HG02973 (cell line): ENCODE measurements around the gene TLE4.
"Not testable (repeated sequence)": the region's sequence is repeated elsewhere in the genome, so short reads cannot be mapped to it uniquely, and the experiment has no call there.

Experiments
- ATAC-seq: cut with Tn5 transposase; IDR thresholded peaks from one replicate; pipeline ENCODE4 v1.9.1; 2021; ENCODE audit warnings: moderate library complexity; ENCODE audit not compliant: unreplicated experiment

Gene TLE4

DNA sequence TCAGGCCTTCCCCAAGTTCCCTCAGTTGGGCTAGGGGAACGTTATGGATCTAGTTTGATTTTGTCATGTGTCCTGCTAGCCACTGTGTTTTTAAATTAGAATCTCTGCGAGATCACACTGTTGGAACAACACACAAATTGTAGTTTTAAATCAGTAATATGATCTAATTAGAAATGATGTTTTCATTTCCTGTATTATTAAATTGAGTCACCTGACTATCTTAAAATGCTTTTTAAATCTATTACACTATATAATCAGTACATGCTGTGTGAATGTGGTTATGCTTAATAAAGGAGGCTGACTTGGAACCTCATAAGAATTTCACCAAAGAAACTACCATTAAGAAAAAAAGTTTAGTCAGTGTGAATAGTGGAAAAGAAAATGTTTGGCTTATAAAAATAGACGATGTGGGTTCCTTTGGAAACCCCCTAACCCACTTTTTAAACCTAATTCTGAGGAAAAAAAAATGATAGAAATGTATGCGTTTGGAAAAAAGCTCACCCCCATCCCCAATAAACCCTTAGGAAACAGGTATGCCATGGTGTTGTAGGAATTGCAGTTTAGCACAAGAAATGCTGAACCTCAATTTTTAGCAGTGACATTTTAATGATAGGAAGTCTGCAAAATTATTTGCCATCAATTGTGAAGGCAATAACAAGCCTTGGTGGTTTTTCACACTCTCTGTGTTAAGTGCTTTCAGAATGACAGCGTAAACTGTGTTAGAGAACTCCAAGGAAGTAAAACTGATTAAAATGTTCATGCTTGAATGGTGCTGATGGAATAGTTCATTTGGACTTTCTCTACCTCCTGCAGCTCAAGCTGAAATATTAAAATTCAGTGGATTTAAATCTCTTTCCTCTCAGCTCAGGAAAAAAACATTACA is 59.0 kb downstream of the TLE4 start:
- ATAC-seq, result no peak

DNA sequence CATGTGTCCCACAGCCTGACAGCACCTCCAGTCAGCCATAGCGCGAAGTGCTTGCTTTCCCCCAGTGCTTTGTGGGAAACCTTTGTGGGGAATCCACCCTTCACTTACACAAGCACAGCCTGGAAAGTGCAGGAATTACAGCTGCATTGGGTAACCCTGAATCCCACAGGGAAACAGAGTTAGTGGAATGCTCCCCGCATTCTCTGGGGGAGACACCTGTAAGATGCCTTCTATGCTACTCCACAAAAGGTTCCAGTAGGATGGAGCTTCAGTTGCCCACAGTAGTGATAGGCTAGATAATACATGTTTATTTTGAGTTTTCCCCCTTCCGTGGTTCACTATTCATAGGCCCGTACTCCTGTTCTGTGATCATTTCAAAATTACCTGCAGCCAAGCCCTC is 60.3 kb downstream of the TLE4 start:
- no peak for ATAC-seq

DNA sequence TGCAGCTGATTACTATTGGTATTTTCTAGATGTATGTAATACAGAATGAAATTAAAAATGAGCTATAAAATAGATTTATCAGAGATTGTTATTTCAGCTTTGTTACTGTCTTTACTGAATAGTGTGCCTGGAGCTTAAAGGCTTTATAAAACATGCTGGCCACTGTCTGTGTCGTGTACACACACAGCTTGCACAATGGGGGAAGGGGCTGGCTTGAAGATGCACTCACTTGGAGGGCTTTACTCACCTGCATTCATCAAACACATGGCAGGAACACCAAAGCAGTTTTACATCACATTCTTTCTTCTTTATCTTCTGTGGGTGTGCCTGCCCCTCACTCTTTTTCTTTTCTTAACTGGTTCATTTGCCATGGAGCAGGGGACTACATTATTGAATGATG is 60.9 kb downstream of the TLE4 start:
- ATAC-seq, result no peak

DNA sequence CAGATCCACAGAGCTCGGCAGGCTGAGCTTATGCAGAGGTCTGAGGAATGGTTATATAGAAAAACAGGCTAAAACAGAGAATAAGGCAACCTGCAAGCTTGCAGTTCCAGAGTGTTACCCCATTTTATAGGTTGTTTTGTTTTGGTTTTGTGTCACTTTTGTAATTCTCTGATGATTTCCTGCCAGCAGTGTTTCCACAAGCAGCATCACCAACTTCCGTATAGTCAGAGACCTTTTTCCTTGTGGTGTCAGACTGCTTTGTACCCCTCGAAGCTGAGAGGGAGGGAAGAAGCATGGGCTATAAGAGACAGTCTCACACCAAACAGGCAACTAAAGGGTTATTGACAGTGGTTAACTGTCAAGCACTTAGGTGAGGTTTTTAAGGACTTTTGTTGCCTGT is 61.8 kb downstream of the TLE4 start:
- ATAC-seq, result no peak

DNA sequence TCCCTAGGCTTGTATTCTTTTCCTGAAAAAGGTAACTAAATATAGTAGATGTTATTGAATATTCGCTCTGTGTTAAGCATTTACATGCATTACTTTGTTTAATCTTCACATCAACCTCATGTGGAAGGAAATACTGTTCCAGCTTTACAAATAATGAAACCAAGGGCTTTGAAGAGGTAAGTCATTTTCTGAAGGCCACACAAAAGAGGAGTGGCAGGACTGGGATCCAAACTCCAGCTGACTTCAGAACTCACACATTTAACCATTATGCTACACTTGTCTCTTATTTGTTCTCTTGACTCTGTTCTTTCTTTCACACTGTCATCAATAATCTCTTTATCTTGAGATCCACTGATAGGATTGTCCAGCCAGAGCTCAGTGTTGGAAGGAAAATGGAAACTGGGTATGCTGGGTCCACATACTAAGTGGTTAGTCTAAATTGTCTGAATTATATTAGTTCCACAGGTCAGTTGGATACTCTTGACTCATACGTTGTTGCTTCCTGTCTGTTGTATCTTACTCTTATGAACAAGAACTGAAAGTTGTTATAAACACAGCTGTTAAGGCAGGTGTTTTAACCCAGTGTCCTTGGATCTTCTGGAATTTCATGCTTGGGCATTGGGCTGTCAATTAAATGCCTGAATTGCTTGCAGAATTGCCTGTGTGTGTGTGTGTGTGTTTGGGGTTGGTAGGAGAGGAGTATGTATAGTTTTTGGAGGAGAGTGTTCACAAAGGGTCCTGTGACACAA is 65.6 kb downstream of the TLE4 start:
- ATAC-seq, result no peak

DNA sequence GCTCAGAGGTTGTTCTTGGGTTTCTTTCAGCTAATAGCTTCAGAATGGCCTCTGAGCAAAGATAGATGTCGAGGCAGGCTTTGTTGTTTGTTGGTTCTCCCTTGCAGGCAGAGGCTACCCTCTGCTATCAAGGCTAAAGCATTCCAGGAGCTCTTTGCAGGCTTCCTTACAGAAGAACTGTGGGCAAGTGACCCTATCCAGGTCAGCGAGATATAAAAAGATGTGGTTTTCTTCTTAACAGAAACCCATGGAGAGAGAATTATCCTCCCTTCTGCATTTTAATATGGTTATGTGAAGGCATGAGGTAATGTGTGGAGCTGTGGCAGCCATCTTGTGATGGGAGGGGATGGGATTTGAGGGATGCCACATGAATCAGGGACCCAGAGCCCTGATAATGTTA is 67.0 kb downstream of the TLE4 start:
- ATAC-seq, result no peak

DNA sequence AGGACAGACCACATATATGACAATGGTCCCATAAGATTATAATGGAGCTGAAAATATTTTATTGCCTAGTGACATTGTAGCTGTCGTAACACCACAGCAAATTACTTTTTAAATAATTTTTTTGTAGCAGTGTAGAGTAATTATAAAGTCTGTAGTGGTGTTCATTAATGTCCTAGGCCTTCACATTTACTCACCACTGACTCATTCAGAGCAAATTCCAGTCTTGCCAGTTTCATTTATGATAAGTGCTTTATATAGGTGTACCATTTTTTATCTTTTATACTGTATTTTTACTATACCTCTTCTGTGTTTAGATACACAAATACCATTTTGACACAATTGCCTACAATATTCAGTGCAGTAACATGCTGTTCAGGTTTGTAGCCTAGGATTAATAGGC is 67.6 kb downstream of the TLE4 start:
- no peak for ATAC-seq

DNA sequence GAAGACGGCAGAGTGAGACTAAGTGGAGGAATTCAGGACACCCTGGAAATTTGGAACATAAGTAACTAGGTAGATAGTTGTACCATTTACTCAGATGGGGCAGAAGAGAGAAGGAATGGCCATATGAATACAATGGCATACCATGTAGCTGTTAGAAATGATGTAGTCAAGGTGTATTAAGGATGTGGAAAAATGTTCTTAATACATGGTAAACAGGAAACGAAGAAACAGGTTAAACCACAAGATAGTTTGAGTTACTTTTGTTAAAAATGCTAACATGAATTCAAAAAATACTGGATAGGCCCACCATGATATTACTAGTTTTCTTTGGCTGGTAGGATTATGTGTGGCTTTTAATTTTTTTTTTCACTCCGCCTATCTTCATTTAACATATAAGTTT is 68.3 kb downstream of the TLE4 start:
- not testable (repeated sequence) for ATAC-seq

DNA sequence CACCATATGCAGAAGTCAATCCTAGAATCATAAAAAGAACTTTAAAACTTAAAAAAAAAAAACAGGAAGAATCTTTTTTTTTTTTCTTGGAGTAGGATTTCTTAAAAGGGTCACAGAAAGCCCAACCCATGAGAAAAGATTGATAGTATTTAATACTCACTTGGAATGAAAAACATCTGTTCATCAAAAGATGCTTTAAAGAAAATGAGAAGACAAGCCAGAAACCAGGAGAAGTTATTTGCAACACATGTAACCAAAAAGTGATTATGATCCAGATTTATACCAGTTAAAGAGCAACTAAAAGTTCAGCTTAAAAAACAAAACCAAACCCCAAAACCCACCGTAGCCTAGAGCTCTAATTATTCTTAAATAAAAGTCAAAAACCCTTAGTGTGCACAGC is 69.3 kb downstream of the TLE4 start:
- no peak for ATAC-seq

DNA sequence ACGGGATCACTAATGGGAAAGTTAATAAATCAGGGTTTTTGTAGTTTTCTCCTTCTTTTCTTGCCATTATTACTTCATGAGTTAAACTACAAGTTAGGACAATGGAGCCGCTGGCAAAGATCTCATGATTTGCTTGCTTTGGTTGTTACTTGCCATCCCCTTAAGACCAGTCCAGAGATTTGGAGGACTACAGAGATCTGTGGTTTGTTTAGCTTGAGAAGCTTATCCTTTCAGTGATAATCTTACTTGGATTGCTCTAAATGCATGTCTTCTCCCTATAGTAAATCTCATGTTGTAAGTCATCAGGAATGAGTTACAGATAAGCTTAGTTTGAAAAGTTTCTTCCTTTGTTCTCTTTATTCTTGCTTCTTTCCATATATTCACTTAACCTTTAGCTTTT is 70.9 kb downstream of the TLE4 start:
- ATAC-seq, result no peak

DNA sequence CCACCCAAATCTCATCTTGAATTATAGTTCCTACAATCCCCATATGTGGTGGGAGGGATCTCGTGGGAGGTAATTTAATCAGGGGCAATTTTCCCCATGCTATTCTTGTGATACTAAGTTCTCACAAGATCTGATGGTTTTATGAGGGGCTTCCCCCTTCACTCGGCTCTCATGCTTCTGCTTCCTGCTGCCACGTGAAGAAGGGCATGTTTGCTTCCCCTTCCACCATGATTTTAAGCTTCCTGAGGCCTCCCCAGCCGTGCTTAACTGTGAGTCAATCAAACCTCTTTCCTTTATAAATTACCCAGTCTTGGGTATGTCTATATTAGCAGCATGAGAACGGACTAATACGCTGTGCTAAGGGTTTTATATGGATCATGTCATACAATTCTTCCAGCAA is 72.3 kb downstream of the TLE4 start:
- ATAC-seq, result no peak

DNA sequence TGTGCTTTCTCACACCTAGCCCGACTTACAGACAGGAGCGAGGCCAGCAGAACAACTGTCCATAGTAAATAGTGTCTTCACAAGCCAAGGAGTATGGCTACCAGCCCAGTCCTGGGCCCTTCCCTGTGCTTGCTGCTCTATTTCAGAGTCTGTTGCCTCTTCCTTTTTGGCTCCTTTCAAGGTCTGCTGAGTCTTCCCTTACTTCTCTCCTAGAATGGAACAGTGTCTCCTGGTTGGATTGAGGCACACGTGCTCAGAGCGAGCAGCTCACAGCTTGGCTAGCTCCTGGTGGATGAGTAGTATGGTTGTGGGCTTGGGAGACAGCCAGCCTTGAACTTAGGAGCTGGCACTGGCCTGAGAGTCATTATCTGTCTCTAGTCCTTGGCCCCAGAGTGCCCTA is 72.8 kb downstream of the TLE4 start:
- no peak for ATAC-seq

DNA sequence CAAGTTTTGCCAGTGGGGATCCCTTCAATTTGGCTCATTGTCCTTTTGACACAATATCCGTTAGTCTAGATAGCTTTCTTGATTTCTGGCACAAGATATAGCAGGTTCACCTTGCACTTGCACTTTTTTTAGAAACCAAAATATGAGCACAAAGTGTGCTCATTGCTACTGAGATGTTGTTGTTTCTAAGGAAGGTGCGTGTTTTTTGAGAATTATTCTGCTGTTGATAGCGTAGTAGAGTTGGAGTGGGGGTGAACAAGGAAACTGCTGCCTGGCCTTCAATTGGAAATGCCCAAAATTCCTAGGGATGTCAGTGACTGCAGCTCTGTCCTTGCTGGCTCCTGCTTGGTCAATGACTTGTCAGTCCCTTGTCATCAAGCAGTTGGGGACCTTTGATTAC is 73.3 kb downstream of the TLE4 start:
- no peak for ATAC-seq

DNA sequence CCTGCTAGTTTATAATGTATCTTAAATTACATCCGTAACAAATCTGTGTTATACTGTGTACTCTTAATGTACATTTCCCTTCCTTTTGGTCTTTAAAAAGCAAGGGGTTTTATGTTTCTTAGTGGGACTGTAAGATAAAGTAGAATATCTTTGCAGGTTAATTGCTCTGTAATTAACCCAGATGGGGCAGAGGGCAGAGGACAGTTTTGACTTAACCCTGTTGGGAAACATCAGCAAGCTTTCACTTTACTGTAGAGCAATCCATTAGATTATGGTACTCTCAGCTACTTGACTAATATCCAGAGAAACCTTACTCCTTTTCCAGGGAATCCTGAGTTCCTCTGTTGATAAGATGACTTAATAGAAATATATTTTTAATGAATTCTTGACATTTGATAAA is 74.3 kb downstream of the TLE4 start:
- no peak for ATAC-seq

DNA sequence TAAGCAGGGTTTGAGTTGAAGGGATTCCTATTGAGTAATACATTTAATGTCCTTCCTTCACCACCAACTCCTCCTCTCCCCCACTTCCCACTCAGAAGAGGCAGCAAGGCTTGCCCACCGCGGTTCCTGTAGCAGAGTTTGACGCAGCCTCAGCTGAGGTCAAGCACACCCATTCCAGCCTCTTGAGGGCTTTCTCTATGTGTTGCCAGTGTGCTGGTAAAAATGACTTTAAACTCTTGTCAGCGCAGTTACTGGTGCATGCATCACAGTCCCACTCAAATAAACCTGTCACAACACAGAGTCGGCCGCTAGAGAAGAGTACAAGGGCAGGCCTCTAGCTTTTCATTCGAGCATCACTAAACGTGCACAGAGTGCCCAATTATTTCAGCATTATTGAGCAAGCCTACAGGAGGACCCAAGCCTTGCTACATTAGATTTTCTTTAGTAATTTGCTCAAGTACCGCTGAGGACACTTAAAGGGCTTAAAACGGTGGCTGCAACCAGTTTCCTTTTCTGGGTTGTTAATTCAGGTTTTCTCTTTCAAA is 79.6 kb downstream of the TLE4 start:
- ATAC-seq, result no peak

DNA sequence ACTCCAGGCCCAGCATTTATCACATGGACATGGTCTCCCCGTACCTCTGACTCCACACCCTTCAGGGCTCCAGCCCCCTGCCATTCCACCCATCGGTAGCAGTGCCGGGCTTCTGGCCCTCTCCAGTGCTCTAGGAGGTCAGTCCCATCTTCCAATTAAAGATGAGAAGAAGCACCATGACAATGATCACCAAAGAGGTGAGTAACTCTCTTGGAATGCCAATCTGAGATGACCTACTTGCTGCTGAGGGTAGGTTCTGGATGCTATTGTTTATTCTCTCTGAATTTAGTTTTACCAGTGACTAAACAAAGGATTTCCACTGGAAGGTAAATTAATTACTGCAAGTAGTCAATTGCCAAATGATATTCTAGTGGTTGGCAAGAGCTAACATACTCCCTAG is 80.8 kb downstream of the TLE4 start:
- ATAC-seq, result no peak

DNA sequence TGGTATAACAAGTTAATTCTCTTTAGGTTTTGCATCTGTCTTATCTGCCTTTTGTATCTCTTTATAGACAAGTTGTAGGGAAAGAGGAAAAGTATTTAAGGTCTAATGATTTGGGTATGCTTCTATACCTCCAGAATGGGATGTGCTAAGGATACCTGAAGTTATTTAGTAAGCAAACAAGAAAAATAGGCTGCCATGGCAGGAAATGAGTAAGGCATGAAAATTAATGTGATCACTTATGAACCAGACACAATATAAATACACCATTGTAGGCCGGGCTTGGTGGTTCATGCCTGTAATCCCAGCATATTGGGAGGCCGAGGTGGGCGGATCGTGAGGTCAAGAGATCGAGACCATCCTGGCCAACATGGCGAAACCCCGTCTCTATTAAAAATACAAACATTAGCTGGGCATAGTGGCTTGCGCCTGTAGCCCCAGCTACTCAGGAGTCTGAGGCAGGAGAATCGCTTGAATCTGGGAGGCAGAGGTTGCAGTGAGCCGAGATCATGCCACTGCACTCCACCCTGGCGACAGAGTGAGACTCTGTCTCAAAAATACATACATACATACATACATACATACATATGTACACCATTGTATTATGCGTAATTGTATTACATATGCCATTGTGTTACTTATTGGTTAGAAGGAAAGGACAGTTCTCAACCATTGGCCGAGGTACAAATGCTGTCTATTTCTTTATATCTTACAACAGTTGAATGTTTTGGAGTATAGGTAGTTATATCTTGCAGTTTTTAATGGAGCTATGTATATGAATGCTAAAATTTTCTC is 83.0 kb downstream of the TLE4 start:
- ATAC-seq, result not testable (repeated sequence)

DNA sequence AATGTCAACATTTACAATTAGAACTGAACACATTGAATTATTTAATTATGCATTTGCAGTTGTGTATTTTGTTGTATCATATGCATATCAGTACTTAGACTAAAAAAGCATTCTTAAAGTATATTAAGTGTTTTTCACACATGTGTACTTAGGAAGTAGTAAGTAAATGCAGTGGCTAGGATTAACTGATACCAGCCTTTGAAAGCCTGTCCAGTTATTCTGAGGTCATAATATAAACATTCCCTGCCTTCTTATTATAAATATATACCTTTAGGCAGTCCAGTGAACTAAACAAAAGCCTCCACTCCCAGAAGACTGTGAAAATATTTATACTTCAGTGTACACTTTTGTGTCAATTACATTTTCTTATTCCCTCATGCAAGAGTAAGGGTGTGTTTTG is 83.8 kb downstream of the TLE4 start:
- no peak for ATAC-seq

DNA sequence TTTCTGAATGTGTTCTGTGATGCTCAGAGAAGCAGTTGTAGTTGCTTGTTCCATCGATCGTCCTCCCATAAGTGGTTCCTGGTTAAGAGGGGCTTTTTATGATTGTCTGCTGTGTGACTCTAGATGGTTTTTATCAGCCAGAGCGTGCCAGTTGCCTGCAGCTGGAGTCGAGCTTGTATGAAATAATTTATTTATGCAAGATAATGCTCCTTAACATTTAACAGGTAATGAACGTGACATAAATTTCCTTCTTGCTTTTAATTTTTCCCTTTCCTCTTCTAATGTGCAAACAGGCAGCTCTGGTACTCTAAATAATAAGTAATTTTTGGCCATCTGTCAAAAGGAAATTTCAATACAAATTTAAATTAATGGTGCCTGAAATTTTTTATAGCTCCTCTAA is 84.4 kb downstream of the TLE4 start:
- ATAC-seq, result no peak

DNA sequence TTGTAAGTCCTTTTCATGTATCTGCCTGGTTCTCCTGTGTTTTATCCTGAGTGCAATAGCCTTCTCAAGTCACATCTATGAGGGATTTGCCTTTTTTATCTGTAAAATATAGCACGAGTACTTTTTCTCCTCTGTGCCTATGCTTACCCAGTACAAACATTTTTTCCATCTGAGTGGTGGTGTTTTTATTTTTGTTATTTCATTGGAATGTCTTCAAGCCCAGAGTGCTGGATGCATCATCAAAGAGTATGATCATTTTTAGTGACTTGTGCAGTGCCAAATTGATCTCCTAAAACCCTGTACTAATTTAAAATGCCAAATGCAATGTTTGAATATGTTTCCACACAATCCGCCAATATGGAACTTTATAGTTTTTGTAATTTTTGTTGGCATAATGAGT is 86.1 kb downstream of the TLE4 start:
- ATAC-seq, result no peak

DNA sequence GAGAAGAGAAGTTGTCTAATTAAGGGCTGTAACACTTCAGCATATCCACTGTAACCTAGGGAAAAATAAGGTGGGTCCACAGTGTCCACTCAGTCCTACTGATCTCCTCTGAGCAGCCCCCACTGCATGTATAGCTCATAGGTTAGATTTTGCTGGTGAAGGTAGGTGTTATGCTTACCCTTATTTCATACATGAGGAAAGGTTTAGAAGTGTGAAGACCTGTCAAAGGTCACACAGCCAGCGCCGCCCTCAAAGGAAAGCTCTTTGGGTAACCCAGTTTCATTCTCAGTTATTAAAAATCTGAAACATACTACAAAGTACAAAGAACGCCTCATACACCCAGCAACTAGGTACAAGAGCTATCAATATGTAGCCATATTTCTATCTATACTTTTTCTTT is 87.2 kb downstream of the TLE4 start:
- no peak for ATAC-seq
